Panc1 (cell line): ENCODE results near the gene STXBP5. TPM values are rescaled to one million over a fixed set of nuclear protein-coding genes. Genes with fewer than 3 reads are reported as not detected.
A peak's percentile ranks its signal among the peaks of the same experiment; 100 is the strongest.

ENCODE experiments used
- ATAC-seq: fragments of 200-7000 bp; cut with Tn5 transposase; 2 replicates; pipeline ENCODE4 v1.9.1; 2020; ENCODE audit warnings: mild to moderate bottlenecking, moderate library complexity
- BruUV-seq: library from RNA; stranded (reverse); fragments of 400-500 nt; replicated peaks from 2 replicates; lab custom pipeline; 2021; lab: Mats Ljungman, UMichigan
- CTCF ChIA-PET: fragments of 300-600 bp; sonication (Branson Sonifier 250); formaldehyde crosslinking; loops from one replicate; lab custom pipeline; 2022; ENCODE audit warnings: antibody characterized with exemption; lab: Charles Lee
- POLR2A ChIA-PET: fragments of 300-600 bp; sonication (Branson Sonifier 250); formaldehyde crosslinking; loops from one replicate; lab custom pipeline; 2022; ENCODE audit warnings: antibody characterized with exemption; lab: Charles Lee
- DNase-seq: peaks from one replicate; pipeline ENCODE4 v3.0.0-alpha.2; 2010; ENCODE audit warnings: low read depth, low spot score
- H3K27ac ChIP-seq: 2 replicates; pipeline ENCODE4 v1.5.1; 2011; ENCODE audit warnings: mild to moderate bottlenecking, low read length, inconsistent platforms
- H3K27me3 ChIP-seq: fragments of 200-500 bp; sonication (Bioruptor generic); 2 replicates; pipeline ENCODE4 v1.6.0; 2014; ENCODE audit warnings: low read length, inconsistent platforms; ENCODE audit not compliant: control insufficient read depth, insufficient read depth
- H3K36me3 ChIP-seq: fragments of 200-500 bp; sonication (Bioruptor generic); 2 replicates; pipeline ENCODE4 v1.5.1; 2014; ENCODE audit warnings: inconsistent platforms, mild to moderate bottlenecking, low read length, moderate library complexity; ENCODE audit not compliant: control insufficient read depth, insufficient read depth
- H3K4me1 ChIP-seq: 2 replicates; pipeline ENCODE4 v1.5.1; 2011; ENCODE audit warnings: inconsistent platforms, mild to moderate bottlenecking, low read length, moderate library complexity; ENCODE audit not compliant: control insufficient read depth, insufficient read depth
- H3K4me3 ChIP-seq, 2 experiments: 2 replicates each; pipeline ENCODE4 v1.5.1; 2011 to 2012; ENCODE audit warnings: low read depth in 2 of 2, low read length in 2 of 2, mild to moderate bottlenecking in 2 of 2, inconsistent platforms in 1 of 2, moderate library complexity in 1 of 2
- H3K9me3 ChIP-seq: fragments of 200-500 bp; sonication (Bioruptor generic); 2 replicates; pipeline ENCODE4 v1.5.1; 2014; ENCODE audit warnings: low read depth, mild to moderate bottlenecking, inconsistent platforms, low read length, moderate library complexity; ENCODE audit not compliant: control insufficient read depth, insufficient read depth
- CTCF ChIP-seq: fragments of 450-650 bp; IDR thresholded peaks from 2 replicates; pipeline ENCODE4 v1.5.1; 2017; ENCODE audit warnings: mild to moderate bottlenecking
- POLR2AphosphoS5 ChIP-seq: IDR thresholded peaks from 2 replicates; pipeline ENCODE4 v1.6.1; 2012; ENCODE audit warnings: mild to moderate bottlenecking, low read depth, low read length, moderate library complexity
- REST ChIP-seq, 2 experiments: IDR thresholded peaks; 2 replicates each; pipeline ENCODE4 v1.6.1; 2011 to 2012; ENCODE audit warnings: low read depth in 2 of 2, control low read depth in 1 of 2, low read length in 1 of 2, mild to moderate bottlenecking in 1 of 2, moderate library complexity in 1 of 2; ENCODE audit not compliant: insufficient read depth in 1 of 2
- SIN3A ChIP-seq: IDR thresholded peaks from 2 replicates; pipeline ENCODE4 v1.6.1; 2012; ENCODE audit warnings: low read depth, mild to moderate bottlenecking, low read length, moderate library complexity, borderline replicate concordance; ENCODE audit not compliant: insufficient read depth
- TCF7L2 ChIP-seq: IDR thresholded peaks from 2 replicates; pipeline ENCODE4 v1.6.1; 2011; ENCODE audit warnings: mild to moderate bottlenecking, low read depth, low read length, inconsistent platforms
- in situ Hi-C: cut with HindIII; loops from 2 replicates; pipeline ENCODE4 v1.10.0; 2016; ENCODE audit warnings: low sequenced_read_pairs, low pct_unique_long_range_greater_than_20kb
- intact Hi-C: fragments of 100-400 bp; cut with micrococcal nuclease; formaldehyde crosslinking; loops from one replicate; pipeline ENCODE4 v1.10.0; 2022; ENCODE audit not compliant: unreplicated experiment
- total RNA-seq: library from RNA; stranded (reverse); gene quantifications from one replicate; pipeline ENCODE4 v1.2.1, GENCODE V29; 2021; ENCODE audit not compliant: unreplicated experiment

The STXBP5 gene
- total RNA-seq, 1 experiment from 2014 or later = 77.8 TPM

GRCh38 chr6:147390909-147391536, 186.8 kb downstream of the STXBP5 start:
- Histone ChIP-seq H3K27ac (no peak overlapping the region), H3K36me3 (peaks cover 8% of the 10 kb centered on the region), H3K27me3 (no peaks in the 10 kb centered on the region), H3K4me3 (no peak overlapping the region), H3K4me1 (peaks cover 23% of the 10 kb centered on the region; the same call in 1 of the 2 replicates), H3K9me3 (no peaks in the 10 kb centered on the region)
- no TSS peak for BruUV-seq
- POLR2A ChIA-PET = interaction anchor here (0.6 kb wide), 2 partner anchors 569 to 1186 kb away, joined by 3 to 7 read pairs; no protein-coding TSS in a partner anchor
- TF ChIP-seq CTCF (peak; percentile 55; the same call in 1 of the 2 replicates), SIN3A (no peak), REST (IDR thresholded peaks at IDR 0.05; ENCODE audit: insufficient read depth in 1 of 2, low read depth in 2 of 2, low read length in 1 of 2) (no peak)
- DNase-seq (no peak), ATAC-seq (no peak)
- CTCF ChIA-PET = interaction anchor here (0.6 kb wide), 1 partner anchor 105 kb away, joined by 5 read pairs; no protein-coding TSS in a partner anchor
- intact Hi-C loops = loop anchor here (5.0 to 10.0 kb wide), 2 partner anchors 116 to 774 kb away; partner anchors contain the start of gene SAMD5
- in situ Hi-C loops = no loop called here

GRCh38 chr6:147392917-147393625, 188.9 kb downstream of the STXBP5 start:
- BruUV-seq = no TSS peak
- DNase-seq (no peak), ATAC-seq (no peak)
- Histone ChIP-seq H3K4me3 (no peak overlapping the region), H3K4me1 (peaks cover 19% of the 10 kb centered on the region; the same call in 1 of the 2 replicates), H3K27ac (no peak overlapping the region), H3K36me3 (no peaks in the 10 kb centered on the region; the same call in 1 of the 2 replicates), H3K27me3 (no peaks in the 10 kb centered on the region), H3K9me3 (no peaks in the 10 kb centered on the region)
- intact Hi-C loops = loop anchor here (5.0 to 10.0 kb wide), 2 partner anchors 114 to 772 kb away; partner anchors contain the start of gene SAMD5
- in situ Hi-C loops = no loop called here
- CTCF ChIA-PET = no interaction called here
- no peak for TF ChIP-seq REST (IDR thresholded peaks at IDR 0.05; ENCODE audit: insufficient read depth in 1 of 2, low read depth in 2 of 2, low read length in 1 of 2)
- TF ChIP-seq CTCF = no peak
- TF ChIP-seq SIN3A = no peak
- no peak for TF ChIP-seq POLR2AphosphoS5
- TF ChIP-seq TCF7L2 = no peak
- POLR2A ChIA-PET = no interaction called here
